Erythroblast (primary cell): ENCODE data around the gene ANAPC13.

ENCODE experiments used
- GATA1 ChIP-seq: IDR thresholded peaks from 2 replicates; pipeline ENCODE4 v1.6.1; 2011; ENCODE audit warnings: low read depth, mild to moderate bottlenecking, control low read depth, low read length, moderate library complexity
- POLR2A ChIP-seq: IDR thresholded peaks from 2 replicates; pipeline ENCODE4 v1.6.1; 2011; ENCODE audit warnings: mild to moderate bottlenecking, low read length

DNA sequence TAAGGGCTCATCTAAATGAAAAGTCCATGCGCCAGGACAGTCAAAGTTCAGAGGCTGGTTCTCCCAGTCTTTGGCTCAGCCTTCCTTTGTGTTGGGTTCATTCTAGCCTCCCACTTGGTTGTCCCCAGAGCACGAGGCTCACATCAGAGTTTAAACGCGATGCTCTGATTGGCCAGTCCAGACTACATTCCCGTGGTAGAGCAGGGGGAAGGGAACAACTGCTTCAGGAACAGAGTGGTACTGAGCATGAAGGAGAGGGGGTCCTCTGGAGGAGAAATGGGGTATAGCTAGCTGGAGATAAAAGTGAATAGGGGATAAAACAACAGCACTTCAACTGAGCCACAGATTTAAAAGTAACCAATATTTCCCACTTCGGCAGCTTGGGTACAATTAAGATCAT, 32.2 kb downstream of the ANAPC13 start:
- TF ChIP-seq POLR2A (no peak), GATA1 (no peak)
